Motor neuron (in vitro differentiated cells): ENCODE data around the gene MLLT10. TPM values are rescaled to one million over a fixed set of nuclear protein-coding genes. Genes with fewer than 3 reads are reported as not detected.

ENCODE experiments used
- total RNA-seq, 8 experiments: library from RNA; unstranded; fragments of 300-600 nt; gene quantifications; 2 replicates each; pipeline versions ENCODE4 v1.2.3 to v1.2.4, GENCODE V29; 2022

Gene MLLT10
- total RNA-seq, 8 experiments from 2014 or later: 19.0 to 59.6 (median 34.1) TPM

Other genes with a start within 250 kb of the MLLT10 start
- 10 to 100 TPM in 4 of 8 experiments, 1 to 10 TPM in 1, under 1 TPM in 3; 0.10 to 43.8 (median 7.9) TPM for gene SKIDA1, start 8.6 kb upstream of the MLLT10 start, total RNA-seq